Esophagus muscularis mucosa (tissue), 3 donors: ENCODE results near the gene GRK5.

Experiments used
- CTCF ChIP-seq, 3 experiments: fragments of 200-600 bp in 2 of 3; fragments of 450-650 bp in 1 of 3; sonication (generic) in 2 of 3; IDR thresholded peaks; one replicate each; pipeline ENCODE4 v1.5.1; 2017 to 2019; ENCODE audit warnings: antibody characterized with exemption in 3 of 3, mild to moderate bottlenecking in 2 of 3, moderate library complexity in 1 of 3
- POLR2A ChIP-seq: fragments of 450-650 bp; IDR thresholded peaks from one replicate; pipeline ENCODE4 v1.6.1; 2017; ENCODE audit warnings: antibody characterized with exemption, moderate library complexity, mild to moderate bottlenecking, low read depth
- POLR2AphosphoS5 ChIP-seq, 2 donors: sonication (generic); formaldehyde crosslinking; IDR thresholded peaks; one replicate each; pipeline ENCODE4 v1.6.1; 2017; ENCODE audit warnings: antibody characterized with exemption in 2 of 2

- no peak for TF ChIP-seq CTCF (IDR thresholded peaks at IDR 0.05)
- no peak for TF ChIP-seq POLR2A
- no peak for TF ChIP-seq POLR2AphosphoS5 (IDR thresholded peaks at IDR 0.05)
Measured at GRCh38 chr10:119312241-119312640, 104.9 kb downstream of the GRK5 start.
